Left forelimb (tissue), 1 donor: Measurements from ENCODE around the gene DNAJC5.

Experiments used
- DNase-seq: peaks from one replicate; pipeline ENCODE4 v3.0.0-alpha.2; 2018; ENCODE audit warnings: low spot score

The DNAJC5 gene

DNA sequence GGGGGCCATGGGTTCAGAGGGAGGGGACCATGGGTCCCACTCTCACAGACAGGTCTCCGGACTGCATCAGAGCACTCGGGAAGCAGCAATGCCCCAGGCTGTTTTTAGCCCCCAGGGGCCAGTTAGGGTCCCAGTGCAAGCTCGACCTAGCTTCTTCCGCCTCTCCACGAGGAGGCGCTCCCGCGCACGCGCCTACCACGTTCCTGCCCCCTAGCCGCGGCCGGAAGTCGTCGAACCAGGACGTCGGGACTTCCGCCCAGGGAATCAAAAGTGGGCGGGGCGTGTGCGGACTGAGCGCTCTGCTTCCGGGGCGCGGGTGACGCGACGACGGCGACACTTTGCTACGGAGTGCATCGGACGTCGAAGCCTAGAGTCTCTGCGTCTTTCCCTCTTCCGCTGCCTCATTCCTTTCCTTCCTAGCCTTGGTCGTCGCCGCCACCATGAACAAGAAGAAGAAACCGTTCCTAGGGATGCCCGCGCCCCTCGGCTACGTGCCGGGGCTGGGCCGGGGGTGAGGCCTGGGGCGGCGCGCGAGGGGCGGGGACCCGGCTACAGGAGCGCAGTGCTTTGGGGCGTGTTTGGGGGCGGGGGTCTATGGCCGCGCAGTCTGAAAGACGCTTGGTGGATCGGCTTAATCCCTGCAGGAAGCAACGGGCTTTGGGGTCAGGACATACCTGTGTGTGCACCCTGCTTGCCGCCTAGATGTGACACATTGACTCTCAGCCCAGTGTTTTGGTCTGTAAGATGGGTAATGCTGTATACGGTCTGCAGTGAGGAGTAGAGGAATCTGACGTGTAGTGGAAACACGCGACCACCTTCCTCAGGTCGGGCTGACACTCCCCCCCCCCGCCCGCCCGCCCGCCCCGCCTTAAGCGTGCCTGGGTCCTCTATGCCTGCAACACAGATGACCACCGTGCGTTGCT lies 86.1 kb downstream of the DNAJC5 start, which contains the start of gene PRPF6:
Gene PRPF6, plus strand, starts transcription at position 327 of the 923 bp plus-strand sequence. Its CDS starts 114 bp downstream, at position 441.
- peak; percentile 93 for DNase-seq

DNA sequence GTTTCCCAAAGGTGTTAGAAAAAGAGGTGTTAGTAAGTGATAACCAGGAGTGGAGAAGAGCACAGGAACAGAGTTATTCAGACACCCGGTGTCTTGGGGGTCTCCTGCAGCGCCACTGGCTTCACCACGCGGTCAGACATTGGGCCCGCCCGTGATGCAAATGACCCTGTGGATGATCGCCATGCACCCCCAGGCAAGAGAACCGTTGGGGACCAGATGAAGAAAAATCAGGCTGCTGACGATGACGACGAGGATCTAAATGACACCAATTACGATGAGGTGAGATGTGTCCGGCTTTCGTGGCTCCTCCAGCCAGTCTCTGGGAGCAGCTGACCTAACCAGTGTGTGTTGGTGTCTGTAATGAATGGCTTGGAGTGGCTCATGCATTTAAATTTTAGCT lies 88.0 kb downstream of the DNAJC5 start:
- DNase-seq, result no peak
